ENCODE measurements around the gene AHCYL2. TPM values are rescaled to one million over a fixed set of nuclear protein-coding genes. Genes with fewer than 3 reads are reported as not detected.
"Not testable (repeated sequence)": the region's sequence is repeated elsewhere in the genome, so short reads cannot be mapped to it uniquely, and the experiment has no call there.

The AHCYL2 gene
- polyA plus RNA-seq, 10 donors: 10.6 to 19.7 (median 15.6) TPM

- no peak for DNase-seq
These were observed 13.7 kb downstream of the AHCYL2 start for GRCh38 chr7:129238546-129238945.

DNA sequence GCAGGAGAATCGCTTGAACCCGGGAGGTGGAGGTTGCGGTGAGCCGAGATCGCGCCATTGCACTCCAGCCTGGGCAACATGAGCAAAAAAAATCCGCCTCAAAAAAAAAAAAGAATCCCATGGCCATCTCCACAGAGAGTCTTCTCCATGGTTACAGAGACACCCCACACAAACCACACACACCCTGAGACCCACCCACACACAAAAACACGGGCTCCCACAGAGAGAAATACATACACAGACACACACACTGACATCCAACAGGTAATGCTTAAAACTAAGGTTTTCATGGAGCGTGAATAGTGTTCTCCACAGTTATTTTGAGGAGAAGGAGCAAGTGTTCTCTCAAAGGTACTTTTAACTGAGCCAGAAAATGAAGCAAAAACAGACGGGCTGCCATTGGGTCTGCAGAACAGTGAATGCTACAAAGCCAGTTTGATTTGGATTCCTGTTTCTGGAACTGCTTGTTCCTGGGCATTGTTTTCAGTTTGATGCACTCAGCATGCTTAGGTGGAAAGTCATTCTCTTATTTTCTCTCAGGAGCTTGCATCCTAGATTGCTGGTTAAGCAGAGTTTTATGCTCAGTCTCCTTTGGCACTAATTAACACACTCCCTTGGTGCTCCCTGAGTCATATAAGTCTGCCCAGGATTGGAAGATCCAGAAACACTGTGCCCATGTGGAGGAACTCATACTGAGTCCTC is 15.4 kb downstream of the AHCYL2 start:
- DNase-seq: no peak

DNA sequence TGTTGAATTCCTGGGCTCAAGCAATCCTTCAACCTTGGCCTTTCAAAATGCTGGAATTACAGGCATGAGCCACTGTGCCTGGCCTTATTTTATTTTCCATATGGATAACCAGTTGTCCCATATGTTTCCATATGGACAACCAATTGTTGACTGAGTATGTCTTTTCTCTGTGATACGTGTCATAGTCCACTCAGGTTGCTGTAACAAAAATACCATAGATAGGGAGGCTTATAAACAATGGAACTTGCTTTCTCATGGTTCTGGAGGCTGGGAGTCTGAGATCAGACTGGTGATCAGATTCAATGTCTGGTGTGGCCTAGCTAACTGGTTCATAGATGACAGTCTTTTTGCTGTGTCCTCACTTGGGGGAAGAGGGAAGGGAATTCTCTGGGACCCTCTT is 19.4 kb downstream of the AHCYL2 start:
- no peak for DNase-seq

DNA sequence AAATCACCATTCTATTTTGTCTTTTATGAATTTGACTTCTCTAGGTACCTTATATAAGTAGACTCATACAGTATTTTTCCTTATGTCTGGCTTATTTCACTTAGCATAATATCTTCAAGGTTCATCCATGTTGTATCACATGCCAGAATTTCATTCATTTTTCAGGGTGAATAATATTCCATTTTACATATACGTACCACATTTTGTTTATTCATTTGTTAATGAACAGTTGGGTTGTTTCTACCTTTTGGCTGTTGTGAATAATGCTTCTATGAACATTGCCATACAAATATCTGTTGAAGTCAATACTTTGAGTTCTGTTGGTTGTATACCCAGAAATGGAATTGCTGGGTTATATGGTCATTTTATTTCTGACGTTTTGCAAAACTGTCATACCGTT is 20.7 kb downstream of the AHCYL2 start:
- no peak for DNase-seq

GRCh38 chr7:129247087-129247486 is 22.3 kb downstream of the AHCYL2 start:
- DNase-seq: no peak

- DNase-seq: no peak
These were observed 27.3 kb downstream of the AHCYL2 start for GRCh38 chr7:129252128-129252527.

DNA sequence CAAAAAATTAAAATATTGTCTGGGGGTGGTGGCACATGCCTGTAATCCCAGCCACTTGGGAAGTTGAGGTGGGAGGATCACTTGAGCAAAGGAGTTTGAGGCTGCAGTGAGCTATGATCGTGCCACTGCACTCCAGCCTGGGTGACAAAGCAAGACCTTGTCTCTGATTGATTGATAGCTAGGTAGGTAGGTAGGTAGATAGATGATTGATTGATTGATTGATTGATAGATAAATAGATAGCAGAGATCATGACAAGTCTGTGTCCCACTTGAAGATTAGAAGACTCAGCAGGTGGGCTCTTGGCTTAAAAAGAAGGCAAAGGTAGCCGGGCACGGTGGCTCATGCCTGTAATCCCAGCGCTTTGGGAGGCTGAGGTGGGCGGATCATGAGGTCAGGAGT is 27.8 kb downstream of the AHCYL2 start:
- DNase-seq: not testable (repeated sequence)

DNA sequence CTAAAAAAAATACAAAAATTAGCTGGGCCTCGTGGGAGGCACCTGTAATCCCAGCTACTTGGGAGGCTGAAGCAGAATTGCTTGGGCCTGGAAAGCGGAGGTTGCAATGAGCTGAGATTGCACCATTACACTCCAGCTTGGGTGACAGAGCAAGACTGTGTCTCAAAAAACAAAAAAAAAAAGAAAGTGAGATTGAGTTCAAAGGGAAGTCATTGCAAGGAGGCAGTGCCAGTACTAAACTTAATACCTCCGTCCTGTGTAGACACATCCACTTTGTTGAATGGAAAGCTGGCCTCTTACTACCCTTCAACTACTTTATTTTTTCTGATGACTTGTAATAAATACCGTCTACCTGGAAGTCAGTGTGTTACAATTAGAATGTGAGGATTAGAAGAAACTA is 31.0 kb downstream of the AHCYL2 start:
- no peak for DNase-seq

DNA sequence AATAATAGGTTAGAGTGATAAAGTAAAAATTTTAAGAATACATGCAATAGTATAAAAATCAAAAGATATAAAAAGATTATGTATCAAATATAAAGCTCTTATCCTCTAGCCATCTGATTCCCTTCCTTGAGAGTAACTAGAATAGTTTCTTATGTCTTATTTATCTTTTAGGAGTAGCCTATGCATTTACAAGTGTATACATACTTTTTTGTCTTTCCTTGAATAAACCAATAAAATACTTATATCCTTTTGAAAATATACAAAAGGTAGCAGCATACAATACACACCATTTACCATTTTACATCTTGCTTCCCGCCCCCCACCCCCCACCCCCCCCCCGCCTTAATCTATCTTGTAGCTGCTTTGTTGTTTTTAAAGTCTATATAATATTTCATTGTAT is 31.4 kb downstream of the AHCYL2 start:
- no peak for DNase-seq

DNA sequence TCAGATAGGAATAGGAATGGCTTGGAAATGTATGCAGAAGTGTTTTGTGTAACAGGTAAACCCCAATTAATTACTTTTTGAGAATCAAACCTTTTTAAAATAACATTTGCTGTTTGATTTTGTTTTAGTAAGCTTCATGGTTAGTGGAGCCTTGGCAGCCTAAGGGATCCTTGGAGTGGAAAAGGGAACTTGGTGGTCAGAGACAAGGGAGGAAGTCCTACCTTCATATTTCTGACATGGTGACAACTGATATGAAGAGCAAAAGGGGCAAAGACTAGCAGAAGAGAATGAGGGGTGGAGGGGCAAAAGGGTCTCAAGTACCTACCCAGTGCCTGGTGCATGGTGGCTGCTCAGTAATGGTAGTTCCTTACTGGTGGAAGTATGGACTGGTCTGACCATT is 32.3 kb downstream of the AHCYL2 start:
- no peak for DNase-seq

- DNase-seq: no peak
These were observed 34.0 kb downstream of the AHCYL2 start for GRCh38 chr7:129258649-129259389.

- DNase-seq: no peak
These were observed 37.5 kb downstream of the AHCYL2 start for GRCh38 chr7:129262324-129262723.

DNA sequence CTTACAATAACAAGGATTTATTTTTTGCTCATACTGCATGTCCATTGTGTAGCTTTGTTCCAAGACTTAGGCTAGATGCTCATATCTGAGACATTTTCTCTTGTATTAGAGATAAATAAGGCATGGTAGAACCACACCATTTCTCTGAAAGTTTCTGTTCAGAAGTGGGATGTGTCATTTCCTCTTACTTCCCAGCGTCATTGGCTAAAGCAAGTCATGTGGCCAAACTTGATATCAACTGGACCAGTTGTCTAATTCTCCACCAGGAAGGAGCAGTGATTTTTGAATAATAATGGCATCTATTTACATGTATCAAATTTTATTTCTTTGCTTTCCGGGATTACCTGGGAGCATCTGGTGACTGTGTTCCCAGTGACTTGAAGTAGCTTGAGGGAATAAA is 38.3 kb downstream of the AHCYL2 start:
- no peak for DNase-seq

DNA sequence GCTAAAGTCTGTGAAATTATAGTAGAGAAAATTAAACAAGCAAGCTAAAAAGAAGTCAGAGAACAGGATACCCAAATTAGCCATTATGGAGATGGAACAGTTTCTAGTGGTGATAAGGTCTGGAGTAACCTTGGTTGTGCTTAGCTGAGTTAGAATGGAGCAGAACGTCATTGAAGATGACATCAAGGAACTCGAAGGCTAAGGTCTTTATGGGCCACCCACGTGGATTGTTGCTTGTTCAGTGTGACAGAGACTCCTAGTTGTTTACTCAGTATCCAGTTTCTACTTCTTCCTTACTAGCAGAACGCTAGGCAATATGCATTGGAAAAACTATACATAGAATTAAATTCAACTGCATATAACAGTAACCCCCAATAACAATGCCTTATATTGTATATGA is 39.7 kb downstream of the AHCYL2 start:
- no peak for DNase-seq

GRCh38 chr7:129265328-129265727 is 40.5 kb downstream of the AHCYL2 start:
- no peak for DNase-seq

GRCh38 chr7:129266181-129266580 is 41.4 kb downstream of the AHCYL2 start:
- DNase-seq: no peak

DNA sequence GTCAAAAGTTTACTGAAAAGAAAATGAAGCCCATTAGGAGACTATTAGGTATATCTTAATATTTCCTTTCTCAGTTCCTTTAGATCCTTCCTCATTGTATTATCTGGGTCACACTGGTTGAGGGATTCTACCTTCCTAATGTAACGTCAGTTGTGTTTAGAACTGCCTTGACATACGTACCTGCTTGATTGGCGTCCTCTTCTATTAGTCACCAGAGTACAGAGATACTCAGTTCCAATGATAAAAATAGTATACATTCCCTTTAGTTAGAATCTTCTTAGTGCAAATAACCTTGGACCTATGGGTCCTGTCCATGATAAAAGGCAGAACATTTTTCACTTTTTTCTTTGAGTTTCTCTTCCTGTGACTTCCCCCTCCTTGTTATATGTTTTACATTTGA is 45.2 kb downstream of the AHCYL2 start:
- no peak for DNase-seq

GRCh38 chr7:129271500-129272355 is 46.9 kb downstream of the AHCYL2 start:
- peak in 1 of 3 donors; percentile 17 for DNase-seq

- DNase-seq: no peak
These were observed 49.1 kb downstream of the AHCYL2 start for GRCh38 chr7:129273936-129274335.

DNA sequence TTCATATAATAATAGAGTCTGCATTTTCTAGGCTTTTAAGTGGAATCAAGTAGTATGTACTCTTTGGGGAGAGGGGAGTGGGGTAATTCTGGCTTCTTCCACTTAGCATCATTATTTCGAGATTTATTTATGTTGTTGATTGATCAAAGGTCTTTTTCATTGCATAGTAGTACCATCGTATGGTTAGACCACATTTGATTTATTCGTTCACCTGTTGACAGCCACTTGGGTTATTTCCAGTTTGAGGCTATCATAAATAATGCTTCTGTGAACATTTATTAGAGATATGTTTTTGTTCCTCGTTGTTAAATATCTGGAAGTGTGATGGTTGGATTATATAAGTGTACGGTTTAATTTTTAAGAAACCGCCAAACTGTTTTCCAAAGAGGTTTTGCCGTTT is 52.8 kb downstream of the AHCYL2 start:
- no peak for DNase-seq

- DNase-seq: no peak
These were observed 53.9 kb downstream of the AHCYL2 start for GRCh38 chr7:129278688-129279087.

GRCh38 chr7:129279757-129280156 is 54.9 kb downstream of the AHCYL2 start:
- DNase-seq: no peak

GRCh38 chr7:129281163-129281562 is 56.3 kb downstream of the AHCYL2 start:
- DNase-seq: no peak
